IPS-11a (cell line): ENCODE measurements around the gene KCNK4.

Source experiments
- H3K4me3 ChIP-seq: one replicate; pipeline ENCODE4 v1.5.1; 2013; ENCODE audit warnings: low read depth, low read length, control low read depth

KCNK4 gene

DNA sequence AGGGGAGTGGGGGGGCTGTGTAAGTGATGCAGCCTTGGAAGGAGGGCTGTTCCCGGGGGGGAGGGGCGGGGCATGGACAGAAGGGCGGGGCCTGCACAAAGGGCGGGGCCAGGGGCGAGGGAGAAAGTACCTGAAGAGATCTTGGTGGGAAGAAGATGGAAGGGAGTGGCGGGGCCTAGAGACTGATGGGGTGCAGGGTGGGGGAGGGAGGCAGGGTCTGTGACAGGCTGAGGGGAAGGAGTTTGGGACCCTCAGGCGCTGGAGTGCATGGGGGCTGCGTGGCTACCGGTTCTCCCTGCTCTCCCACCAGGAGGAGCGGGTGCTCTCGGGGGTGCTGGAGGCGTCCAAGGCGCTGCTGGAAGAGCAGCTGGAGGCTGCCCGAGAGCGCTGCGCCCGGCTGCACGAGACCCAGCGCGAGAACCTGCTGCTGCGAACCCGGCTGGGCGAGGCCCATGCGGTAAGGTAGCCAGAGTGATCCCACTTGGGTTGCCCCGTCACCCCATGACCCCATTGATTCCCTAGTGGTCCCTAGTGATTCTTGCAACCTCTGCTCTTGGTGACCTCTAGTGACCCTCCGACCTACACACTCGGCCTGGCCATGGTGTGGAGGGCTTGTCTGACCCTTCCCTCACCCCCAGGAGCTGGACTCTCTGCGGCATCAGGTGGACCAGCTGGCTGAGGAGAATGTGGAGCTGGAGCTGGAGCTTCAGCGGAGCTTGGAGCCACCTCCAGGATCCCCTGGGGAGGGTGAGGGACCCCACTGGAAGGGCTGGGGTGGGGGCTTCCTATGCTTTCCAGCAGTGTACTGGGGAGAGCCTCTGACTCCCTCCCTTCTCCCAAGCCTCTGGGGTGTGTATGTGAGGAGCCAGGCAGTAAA is 52.0 kb downstream of the KCNK4 start:
- no peak overlapping the region for H3K4me3 ChIP-seq

DNA sequence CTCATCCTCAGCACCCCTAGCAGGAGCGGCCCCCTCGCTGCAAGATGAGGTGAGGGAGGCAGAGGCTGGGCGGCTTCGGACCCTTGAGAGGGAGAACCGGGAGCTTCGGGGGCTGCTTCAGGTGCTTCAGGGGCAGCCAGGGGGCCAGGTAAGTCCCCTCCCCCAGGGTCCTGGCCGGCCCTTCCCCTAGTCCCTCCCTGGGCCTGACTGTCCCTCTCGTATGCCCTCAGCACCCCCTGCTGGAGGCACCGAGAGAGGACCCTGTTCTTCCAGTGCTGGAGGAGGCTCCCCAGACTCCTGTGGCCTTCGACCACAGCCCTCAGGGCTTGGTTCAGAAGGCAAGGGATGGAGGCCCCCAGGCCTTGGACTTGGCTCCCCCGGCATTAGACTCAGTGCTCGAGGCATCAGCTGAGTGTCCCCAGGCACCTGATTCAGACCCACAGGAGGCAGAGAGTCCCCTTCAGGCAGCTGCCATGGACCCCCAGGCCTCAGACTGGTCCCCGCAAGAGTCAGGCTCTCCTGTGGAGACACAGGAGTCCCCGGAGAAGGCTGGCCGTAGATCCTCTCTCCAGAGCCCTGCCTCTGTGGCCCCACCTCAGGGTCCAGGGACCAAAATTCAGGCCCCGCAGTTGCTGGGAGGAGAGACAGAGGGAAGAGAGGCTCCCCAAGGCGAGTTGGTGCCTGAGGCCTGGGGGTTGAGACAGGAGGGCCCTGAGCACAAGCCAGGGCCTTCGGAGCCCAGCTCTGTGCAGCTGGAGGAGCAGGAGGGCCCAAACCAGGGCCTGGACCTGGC is 52.9 kb downstream of the KCNK4 start:
- H3K4me3 ChIP-seq: no peak overlapping the region

DNA sequence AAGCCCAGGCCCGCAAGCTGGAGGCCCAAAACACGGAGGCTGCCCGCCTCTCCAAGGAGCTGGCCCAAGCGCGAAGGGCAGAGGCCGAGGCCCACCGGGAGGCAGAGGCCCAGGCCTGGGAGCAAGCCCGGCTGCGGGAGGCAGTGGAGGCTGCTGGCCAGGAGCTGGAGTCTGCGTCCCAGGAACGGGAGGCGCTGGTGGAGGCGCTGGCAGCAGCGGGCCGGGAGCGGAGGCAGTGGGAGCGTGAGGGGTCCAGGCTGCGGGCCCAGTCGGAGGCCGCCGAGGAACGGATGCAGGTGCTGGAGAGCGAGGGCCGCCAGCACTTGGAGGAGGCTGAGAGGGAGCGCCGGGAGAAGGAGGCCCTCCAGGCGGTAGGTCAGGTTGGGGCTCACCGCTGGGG is 53.7 kb downstream of the KCNK4 start:
- no peak overlapping the region for H3K4me3 ChIP-seq

DNA sequence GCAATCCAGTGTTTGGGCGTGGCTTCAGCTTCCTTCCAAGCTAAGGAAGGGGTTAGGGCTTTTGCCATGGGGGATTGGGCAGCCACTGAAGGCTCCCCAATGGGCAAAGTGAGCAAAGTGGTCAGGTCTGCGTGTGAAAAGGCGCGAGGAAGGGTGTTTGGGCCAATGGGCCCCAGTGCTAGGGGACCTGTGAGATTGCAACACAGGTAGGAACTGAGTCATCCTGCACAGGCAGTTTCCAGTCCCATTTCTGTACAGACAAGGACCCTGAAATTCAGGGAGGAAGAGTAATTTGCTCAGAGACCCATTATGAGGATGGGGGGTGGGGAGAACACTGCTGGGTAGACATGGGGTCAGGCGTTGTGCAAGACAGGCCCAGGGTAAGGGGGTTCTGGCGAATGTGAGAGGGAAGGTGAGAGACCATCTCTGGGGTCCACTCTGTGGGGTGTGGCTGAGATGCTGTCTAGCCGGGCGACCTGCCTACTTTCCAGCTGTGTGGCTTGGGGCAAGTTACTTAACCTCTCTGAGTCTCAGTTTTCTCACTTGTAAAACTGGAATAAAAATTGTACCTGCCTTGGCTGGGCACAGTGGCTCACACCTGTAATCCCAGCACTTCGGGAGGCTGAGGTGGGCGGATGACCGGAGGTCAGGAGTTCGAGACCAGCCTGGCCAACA is 56.2 kb downstream of the KCNK4 start:
- no peak overlapping the region for H3K4me3 ChIP-seq

DNA sequence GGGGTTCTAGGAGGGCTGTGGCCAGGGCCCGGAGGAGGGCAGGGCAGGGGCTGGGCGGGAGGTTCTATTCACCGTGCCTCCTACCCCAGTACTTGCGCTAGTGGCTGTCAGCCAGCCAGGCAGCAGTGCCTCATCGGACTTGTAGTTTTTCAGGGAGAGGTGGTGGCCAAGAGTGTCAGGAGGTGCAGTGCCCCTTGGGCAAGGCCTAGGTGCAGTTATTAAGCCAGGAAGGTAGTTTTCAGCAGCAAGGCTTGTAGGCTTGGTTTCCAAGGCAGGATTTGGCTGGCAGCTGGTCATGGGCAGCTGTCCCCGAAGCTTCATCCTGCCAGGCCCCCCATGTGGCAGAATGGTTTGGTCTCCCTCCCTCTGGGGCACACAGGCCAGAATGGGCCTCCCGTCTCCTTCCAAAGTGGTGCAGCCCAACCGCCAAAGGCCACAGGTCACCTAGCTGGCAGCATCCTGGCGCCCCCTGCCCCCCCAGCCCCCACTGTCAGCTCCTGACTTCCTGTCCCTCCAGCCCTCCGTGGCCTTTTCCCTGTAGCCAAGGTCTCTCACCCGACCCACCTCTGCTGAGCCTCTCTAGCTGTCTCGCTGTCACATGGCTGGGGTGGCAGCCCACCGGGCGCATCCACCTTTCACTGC is 57.4 kb downstream of the KCNK4 start:
- H3K4me3 ChIP-seq: no peak overlapping the region

DNA sequence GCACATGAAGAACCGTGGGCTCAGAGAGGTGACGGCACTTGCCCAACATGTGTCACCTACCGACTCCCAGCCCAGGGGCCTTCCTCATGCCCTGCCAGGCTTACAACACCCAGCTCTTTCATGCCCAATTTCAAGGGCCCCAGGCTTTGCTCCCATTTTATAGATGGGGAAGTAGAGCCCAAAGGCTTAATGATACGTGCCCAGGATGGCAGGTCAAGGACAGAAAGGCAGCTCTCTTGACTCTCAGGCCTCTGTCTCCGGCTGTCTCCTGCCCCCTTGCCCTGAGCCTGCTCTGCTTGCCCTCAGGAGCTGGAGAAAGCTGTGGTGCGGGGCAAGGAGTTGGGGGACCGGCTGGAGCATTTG is 57.9 kb downstream of the KCNK4 start:
- no peak overlapping the region for H3K4me3 ChIP-seq

DNA sequence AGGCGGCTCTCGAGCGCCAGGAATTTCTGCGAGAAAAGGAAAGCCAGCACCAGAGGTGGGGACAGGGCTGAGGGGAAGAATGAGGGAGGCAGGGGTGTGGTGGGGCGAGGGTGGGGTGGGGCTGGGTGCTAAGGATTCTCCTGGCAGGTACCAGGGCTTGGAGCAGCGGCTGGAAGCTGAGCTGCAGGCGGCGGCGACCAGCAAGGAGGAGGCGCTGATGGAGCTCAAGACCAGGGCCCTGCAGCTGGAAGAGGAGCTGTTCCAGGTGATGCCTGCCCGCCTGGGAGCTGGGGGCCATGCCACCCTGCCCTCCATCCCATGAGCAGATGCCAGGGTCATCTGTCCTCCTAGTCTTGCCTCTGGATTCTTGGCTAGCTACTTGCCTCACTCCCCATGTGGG is 58.3 kb downstream of the KCNK4 start:
- no peak overlapping the region for H3K4me3 ChIP-seq
